SJSA1 (cell line): ENCODE results near the gene LMAN2. TPM values are rescaled to one million over a fixed set of nuclear protein-coding genes. Genes with fewer than 3 reads are reported as not detected.

Experiments
- DNase-seq, 2 experiments: peaks; one replicate each; pipeline ENCODE4 v3.0.0-alpha.2; 2015 to 2020; ENCODE audit warnings: low spot score in 2 of 2, low read depth in 1 of 2
- H3K27ac ChIP-seq: fragments of 250-450 bp; sonication (Bioruptor Pico); 2 replicates; pipeline ENCODE4 v1.5.1; 2020; ENCODE audit warnings: mild to moderate bottlenecking, moderate library complexity
- H3K27me3 ChIP-seq: fragments of 250-450 bp; sonication (Bioruptor Pico); replicated peaks from 2 replicates; pipeline ENCODE4 v1.5.1; 2020; ENCODE audit warnings: mild to moderate bottlenecking, moderate library complexity
- H3K36me3 ChIP-seq: fragments of 250-450 bp; sonication (Bioruptor Pico); 2 replicates; pipeline ENCODE4 v1.5.1; 2020; ENCODE audit warnings: mild to moderate bottlenecking
- H3K4me1 ChIP-seq: fragments of 250-450 bp; sonication (Bioruptor Pico); replicated peaks from 2 replicates; pipeline ENCODE4 v1.6.1; 2021; ENCODE audit warnings: mild to moderate bottlenecking
- H3K4me3 ChIP-seq: fragments of 250-450 bp; sonication (Bioruptor Pico); 2 replicates; pipeline ENCODE4 v1.5.1; 2020; ENCODE audit warnings: mild to moderate bottlenecking
- H3K9me3 ChIP-seq: fragments of 250-450 bp; sonication (Bioruptor Pico); replicated peaks from 2 replicates; pipeline ENCODE4 v1.5.1; 2020; ENCODE audit warnings: mild to moderate bottlenecking
- total RNA-seq: library from RNA; depleted of rRNA; stranded (reverse); fragments of >200 nt; shearing (Covaris generic); gene quantifications from 2 replicates; pipeline ENCODE4 v1.2.3, GENCODE V29; 2014; rRNA removed

Gene LMAN2
- total RNA-seq, 1 experiment from 2014 or later, result 397 TPM

- peaks cover 87% of the 10 kb centered on the region for H3K36me3 ChIP-seq
- H3K9me3 ChIP-seq, result no peaks in the 10 kb centered on the region
- no peak overlapping the region for H3K27ac ChIP-seq
- DNase-seq, result no peak
- H3K4me1 ChIP-seq, result no peaks in the 10 kb centered on the region
- H3K27me3 ChIP-seq, result no peaks in the 10 kb centered on the region
- H3K4me3 ChIP-seq, result no peak overlapping the region
These were observed 60.5 kb downstream of the LMAN2 start for GRCh38 chr5:177290816-177291596.

- Histone ChIP-seq H3K4me3 (no peak overlapping the region), H3K36me3 (peaks cover 83% of the 10 kb centered on the region)
These were observed 63.3 kb downstream of the LMAN2 start for GRCh38 chr5:177288191-177288590.

More at GRCh38 chr5:177288191-177288590, 63.3 kb downstream of the LMAN2 start:
- H3K9me3 ChIP-seq, result no peaks in the 10 kb centered on the region
- no peaks in the 10 kb centered on the region for H3K27me3 ChIP-seq
- H3K27ac ChIP-seq, result no peak overlapping the region
- H3K4me1 ChIP-seq, result no peaks in the 10 kb centered on the region
- no peak for DNase-seq

Other genes with a start within 250 kb of the LMAN2 start
- gene NSD1, start 217.9 kb downstream of the LMAN2 start, total RNA-seq, result 41.4 and 47.7 TPM in 2 replicates
- 37.6 and 56.2 TPM in 2 replicates for gene RAB24, start 47.9 kb downstream of the LMAN2 start, total RNA-seq
- 456 and 457 TPM in 2 replicates for gene PRELID1, start 47.9 kb downstream of the LMAN2 start, total RNA-seq
- gene MXD3, start 39.8 kb downstream of the LMAN2 start, total RNA-seq, result 121 and 296 TPM in 2 replicates
- gene RGS14, start 6.3 kb upstream of the LMAN2 start, total RNA-seq, result 1.6 TPM in 1 of 2 replicates, not detected in the other
- not detected in 2 replicates for gene SLC34A1, start 32.8 kb upstream of the LMAN2 start, total RNA-seq
- gene PFN3, start 49.0 kb upstream of the LMAN2 start, total RNA-seq, result not detected in 2 replicates
- gene F12, start 57.9 kb upstream of the LMAN2 start, total RNA-seq, result 0.74 and 3.9 TPM in 2 replicates
- 103 and 113 TPM in 2 replicates for gene GRK6, start 75.0 kb upstream of the LMAN2 start, total RNA-seq
- 7.4 and 12.6 TPM in 2 replicates for gene PRR7, start 95.1 kb upstream of the LMAN2 start, total RNA-seq
- gene DBN1, start 122.0 kb upstream of the LMAN2 start, total RNA-seq, result 147 and 149 TPM in 2 replicates
- gene PDLIM7, start 145.9 kb upstream of the LMAN2 start, total RNA-seq, result 175 and 274 TPM in 2 replicates
- gene DOK3, start 158.2 kb upstream of the LMAN2 start, total RNA-seq, result 1.8 and 4.2 TPM in 2 replicates
- gene DDX41, start 165.3 kb upstream of the LMAN2 start, total RNA-seq, result 131 and 150 TPM in 2 replicates
- 24.9 and 29.9 TPM in 2 replicates for gene FAM193B, start 202.9 kb upstream of the LMAN2 start, total RNA-seq
- gene TMED9, start 240.5 kb upstream of the LMAN2 start, total RNA-seq, result 141 and 148 TPM in 2 replicates
- 37.9 and 53.0 TPM in 2 replicates for gene B4GALT7, start 248.5 kb upstream of the LMAN2 start, total RNA-seq